ENCODE data around the gene FAM216B.
"Not testable (repeated sequence)": the region's sequence is repeated elsewhere in the genome, so short reads cannot be mapped to it uniquely, and the experiment has no call there.

Gene FAM216B

GRCh38 chr13:42781352-42781751 is at the start of gene FAM216B:
FAM216B (plus strand) TSS chr13:42781584; CDS start chr13:42784068, 2,484 bp downstream.
- no peak for DNase-seq (ENCODE audit: low read depth in 2 of 2)

DNA sequence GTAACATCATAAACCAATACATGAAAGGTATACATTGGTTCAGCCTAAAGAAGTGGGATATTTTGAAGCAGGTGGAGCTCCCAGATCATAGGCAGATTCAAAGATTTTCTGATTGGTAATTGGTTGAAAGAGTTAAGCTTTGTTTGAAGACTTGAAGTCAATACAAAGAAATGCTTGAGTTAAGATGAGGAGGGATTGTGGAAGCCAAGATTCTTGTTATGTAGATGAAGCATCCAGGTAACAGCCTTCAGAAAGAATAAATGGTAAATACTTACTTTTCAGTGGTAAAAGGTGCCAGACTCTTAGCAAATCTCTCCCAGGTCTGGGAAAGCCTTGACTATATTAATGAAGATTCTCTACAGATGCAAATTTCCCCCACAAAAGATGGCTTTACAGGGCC is 49.3 kb upstream of the FAM216B start:
- DNase-seq (ENCODE audit: low read depth in 2 of 2) = no peak

DNA sequence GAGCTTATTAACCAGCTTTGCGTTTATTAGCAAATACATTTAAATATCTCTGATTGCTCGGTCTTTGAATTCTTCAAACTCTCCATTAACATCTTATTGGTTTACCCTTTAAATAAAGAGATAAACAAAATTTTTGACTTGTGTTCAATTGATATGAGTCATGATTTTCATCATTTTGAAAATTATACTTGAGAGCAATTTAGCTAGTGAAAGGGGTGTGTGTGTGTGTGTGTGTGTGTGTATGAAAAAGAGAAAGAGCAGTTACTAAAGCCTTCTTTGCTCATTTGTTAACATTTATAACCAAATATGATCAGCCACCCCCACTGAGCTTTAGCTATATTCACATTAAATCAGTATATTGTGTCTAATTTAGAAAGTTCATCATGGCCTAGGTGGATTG is 48.3 kb upstream of the FAM216B start:
- DNase-seq (ENCODE audit: low read depth in 2 of 2) = no peak

GRCh38 chr13:42735010-42735409 is 46.4 kb upstream of the FAM216B start:
- DNase-seq (ENCODE audit: low read depth in 2 of 2) = no peak

DNA sequence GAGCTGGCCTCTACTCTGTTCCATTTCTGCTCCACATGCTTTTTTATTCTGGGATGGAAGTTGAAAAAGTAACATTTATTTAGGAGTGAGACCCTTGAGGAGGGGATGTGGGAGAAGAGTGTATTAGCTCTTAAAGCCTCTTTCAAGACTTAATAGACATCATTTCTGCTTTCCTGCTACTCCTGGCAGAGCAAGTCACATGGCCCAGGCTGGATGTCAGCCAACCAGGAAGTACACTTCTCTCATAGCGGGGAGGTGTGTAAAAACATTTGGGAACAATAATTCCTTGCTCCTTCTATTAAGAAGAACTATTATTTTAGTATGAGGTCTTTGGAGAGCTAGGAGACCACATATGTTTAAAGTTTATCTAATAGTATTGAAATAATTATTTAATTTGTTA is 40.6 kb upstream of the FAM216B start:
- DNase-seq (ENCODE audit: low read depth in 2 of 2) = no peak

GRCh38 chr13:42741914-42742313 is 39.5 kb upstream of the FAM216B start:
- no peak for DNase-seq (ENCODE audit: low read depth in 2 of 2)

- DNase-seq (ENCODE audit: low read depth in 2 of 2) = no peak
Measured at GRCh38 chr13:42745655-42746054, 35.7 kb upstream of the FAM216B start.

- DNase-seq (ENCODE audit: low read depth in 2 of 2) = no peak
Measured at GRCh38 chr13:42746866-42747265, 34.5 kb upstream of the FAM216B start.

DNA sequence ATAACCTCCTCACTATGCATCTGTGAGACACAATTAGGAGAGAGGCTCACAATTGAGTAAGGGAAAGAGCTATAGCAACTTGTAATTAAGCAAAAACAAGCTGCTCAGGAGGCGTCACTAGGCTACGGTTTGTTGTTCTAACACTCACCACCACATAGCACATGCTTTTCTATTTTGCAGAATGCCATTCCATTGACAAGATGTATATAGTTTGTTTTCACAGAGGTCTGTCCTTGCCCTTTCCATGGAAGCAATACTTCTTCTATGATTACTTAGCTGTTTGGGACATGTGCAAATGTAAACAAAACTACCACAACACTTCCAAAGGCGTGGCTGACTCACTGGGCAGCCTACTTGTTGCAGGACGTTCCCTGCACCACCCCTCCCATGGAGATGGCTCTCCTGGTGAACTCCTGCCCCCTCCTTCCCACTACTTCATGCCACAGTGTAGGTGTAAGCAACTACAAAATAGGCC is 33.9 kb upstream of the FAM216B start:
- DNase-seq (ENCODE audit: low read depth in 2 of 2) = no peak

- DNase-seq (ENCODE audit: low read depth in 2 of 2) = no peak
Measured at GRCh38 chr13:42750794-42751193, 30.6 kb upstream of the FAM216B start.

GRCh38 chr13:42751693-42752092 is 29.7 kb upstream of the FAM216B start:
- no peak for DNase-seq (ENCODE audit: low read depth in 2 of 2)

GRCh38 chr13:42752731-42753130 is 28.7 kb upstream of the FAM216B start:
- no peak for DNase-seq (ENCODE audit: low read depth in 2 of 2)

- DNase-seq (ENCODE audit: low read depth in 2 of 2) = no peak
Measured at GRCh38 chr13:42753697-42754096, 27.7 kb upstream of the FAM216B start.

DNA sequence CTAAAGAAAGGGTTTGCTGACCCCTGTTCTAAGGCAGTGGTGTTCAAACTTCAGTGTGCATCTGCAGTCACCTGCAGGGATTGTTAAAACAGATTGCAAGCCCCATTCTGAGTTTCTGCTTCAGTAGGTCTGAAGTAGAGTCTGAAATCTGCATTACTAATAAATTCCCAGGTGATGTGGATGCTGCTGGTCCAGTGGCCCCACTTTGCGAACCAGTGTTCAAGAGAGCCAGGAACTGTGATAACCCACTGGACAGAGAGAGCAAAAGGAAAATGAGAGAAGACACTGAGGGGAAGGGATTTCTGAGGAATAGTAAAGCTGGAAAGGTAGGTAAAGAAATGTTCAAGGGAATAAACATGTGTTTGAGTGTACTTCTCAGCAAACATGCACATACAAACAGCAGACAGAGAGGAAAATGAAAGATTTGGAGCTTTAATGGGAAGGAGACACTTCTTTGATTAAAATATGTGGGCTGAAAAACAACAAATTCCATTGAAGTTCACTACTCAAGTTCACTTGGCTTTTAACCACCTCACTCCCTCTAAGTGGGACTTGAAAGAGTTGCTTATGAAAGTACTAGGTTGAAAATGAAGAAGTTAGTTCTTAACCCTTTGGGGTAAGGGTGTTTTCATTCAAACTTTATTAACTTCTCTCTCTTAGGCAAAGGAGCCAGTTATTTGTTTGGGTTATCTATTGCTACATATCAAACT is 26.4 kb upstream of the FAM216B start:
- no peak for DNase-seq (ENCODE audit: low read depth in 2 of 2)

DNA sequence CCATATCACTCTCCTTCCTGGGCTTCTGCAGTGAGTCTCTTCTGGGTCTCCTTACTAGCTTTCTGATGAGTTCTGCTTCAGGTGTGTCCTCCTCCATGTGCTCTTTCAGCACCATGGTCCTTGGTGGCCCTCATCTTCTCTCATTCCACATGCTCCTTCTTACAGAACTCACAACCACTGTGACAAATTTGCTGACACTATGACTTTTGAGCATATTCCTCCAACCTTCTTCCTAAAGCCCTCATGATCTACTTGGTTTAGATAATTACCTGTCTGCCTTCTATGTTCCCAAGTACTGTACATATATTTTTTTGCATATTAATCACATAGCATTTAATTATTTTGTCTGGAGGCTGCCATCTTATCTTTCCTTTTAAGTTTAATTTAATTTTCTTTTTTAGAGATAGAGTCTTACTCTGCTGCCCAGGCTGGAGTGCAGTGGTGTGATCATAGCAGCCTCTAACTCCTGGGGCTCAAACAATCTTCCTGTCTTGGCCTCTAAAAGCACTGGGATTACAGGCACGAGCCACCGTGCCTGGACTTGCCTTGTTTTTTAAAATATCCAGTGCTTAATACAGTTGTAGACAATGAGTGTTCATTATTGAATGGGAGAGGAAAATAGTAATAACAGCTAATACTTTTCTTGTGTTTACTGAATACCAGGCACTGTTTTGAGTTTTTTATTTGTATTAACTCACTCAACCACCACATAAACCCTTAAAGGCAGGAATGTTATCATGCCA is 23.5 kb upstream of the FAM216B start:
- DNase-seq (ENCODE audit: low read depth in 2 of 2) = no peak

DNA sequence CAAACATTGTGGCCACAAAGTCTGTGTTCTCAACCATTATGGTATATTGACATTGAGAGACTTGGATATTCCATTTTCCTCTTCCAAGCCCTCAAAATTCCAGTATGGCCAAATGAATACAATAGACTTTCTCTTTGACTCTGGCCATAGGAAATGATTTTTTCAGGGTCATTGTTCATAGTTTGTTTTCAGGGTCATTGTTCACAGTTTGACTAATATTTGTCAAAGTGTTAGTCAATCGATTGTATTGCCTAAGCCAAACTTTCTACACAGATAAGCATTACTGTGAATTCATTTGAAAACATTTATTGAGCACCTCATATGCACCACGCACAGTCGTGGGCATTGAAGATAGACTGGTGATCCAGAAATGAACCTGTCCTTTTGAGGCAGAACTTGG is 22.9 kb upstream of the FAM216B start:
- DNase-seq (ENCODE audit: low read depth in 2 of 2) = no peak

DNA sequence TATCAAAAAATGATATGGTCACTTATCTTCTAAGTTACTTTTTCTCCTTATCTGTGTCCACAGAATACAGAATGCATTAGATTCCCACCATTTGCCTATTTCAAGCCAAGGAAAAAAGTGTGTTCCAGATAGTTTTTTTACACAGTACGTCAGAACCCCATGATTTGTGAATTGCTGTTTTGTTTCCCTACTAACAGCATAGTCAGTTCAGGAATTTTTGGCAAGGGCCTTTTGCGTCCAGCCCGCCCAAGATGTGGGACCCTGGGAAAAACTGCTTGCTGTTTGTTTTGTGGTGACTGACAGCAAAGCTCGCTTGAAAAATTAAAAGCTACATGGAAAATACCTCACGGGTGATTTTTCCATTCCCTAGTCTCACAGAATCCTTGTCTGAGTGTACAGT is 20.4 kb upstream of the FAM216B start:
- DNase-seq (ENCODE audit: low read depth in 2 of 2) = no peak

- no peak for DNase-seq (ENCODE audit: low read depth in 2 of 2)
Measured at GRCh38 chr13:42762251-42762650, 19.1 kb upstream of the FAM216B start.

GRCh38 chr13:42762917-42763316 is 18.5 kb upstream of the FAM216B start:
- no peak for DNase-seq (ENCODE audit: low read depth in 2 of 2)

- no peak for DNase-seq (ENCODE audit: low read depth in 2 of 2)
Measured at GRCh38 chr13:42766016-42766415, 15.4 kb upstream of the FAM216B start.

DNA sequence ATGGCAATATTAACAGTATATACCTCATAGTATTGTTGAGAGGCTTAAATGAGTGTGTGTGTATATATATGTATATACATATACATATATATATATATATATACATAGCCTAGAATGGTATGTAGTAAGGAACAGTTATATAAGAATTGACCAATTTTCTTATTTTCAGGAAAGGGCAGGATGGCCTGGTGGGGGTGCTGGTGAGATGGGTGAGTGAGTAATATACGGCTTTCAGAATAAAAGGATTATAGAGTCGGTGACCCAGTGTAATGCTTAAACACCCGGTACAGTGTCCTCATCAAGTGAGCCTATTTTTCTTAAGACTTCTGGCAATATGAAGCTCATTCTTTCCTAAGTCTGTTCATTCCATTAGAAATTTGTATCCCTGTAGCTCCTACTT is 11.7 kb upstream of the FAM216B start:
- DNase-seq (ENCODE audit: low read depth in 2 of 2) = no peak

GRCh38 chr13:42776558-42776957 is 4.8 kb upstream of the FAM216B start:
- DNase-seq (ENCODE audit: low read depth in 2 of 2) = not testable (repeated sequence)

DNA sequence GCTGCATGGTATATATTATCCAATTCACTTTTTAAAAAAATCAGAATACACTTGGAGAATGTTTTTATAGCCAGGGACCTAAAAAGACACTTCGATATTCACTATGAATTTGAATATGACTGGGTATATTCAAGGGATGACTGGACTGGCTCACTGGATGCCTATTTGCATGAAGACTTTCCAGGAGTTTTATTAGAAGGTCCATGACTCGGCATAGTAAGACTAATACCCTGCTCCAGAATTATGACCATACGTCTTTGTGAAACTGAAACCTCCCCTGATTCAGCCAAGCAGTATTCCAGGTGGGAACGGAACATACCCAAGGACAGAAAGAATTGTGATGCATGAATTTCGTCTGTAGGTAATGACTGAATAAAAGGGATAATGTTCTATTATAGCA is 3.9 kb upstream of the FAM216B start:
- DNase-seq (ENCODE audit: low read depth in 2 of 2) = no peak
